Nephron progenitor cell (in vitro differentiated cells): ENCODE measurements around the gene RHAG.

ENCODE experiments used
- DNase-seq: peaks from one replicate; pipeline ENCODE4 v3.0.0; 2021
- H3K27ac Mint-ChIP-seq: 2 replicates; pipeline ENCODE4 v1.8.0; 2021; ENCODE audit warnings: mild to moderate bottlenecking, moderate library complexity, mixed read lengths
- H3K27me3 Mint-ChIP-seq: 2 replicates; pipeline ENCODE4 v1.8.0; 2021; ENCODE audit warnings: mild to moderate bottlenecking, low read depth, mixed read lengths; ENCODE audit not compliant: poor library complexity
- H3K36me3 Mint-ChIP-seq: 2 replicates; pipeline ENCODE4 v1.8.0; 2021; ENCODE audit warnings: low read depth, mixed read lengths
- H3K4me1 Mint-ChIP-seq: 2 replicates; pipeline ENCODE4 v1.8.0; 2021; ENCODE audit warnings: mixed read lengths
- H3K4me3 Mint-ChIP-seq: 2 replicates; pipeline ENCODE4 v1.8.0; 2021; ENCODE audit warnings: mild to moderate bottlenecking, moderate library complexity, mixed read lengths
- H3K9me3 Mint-ChIP-seq: 2 replicates; pipeline ENCODE4 v1.8.0; 2021; ENCODE audit warnings: mild to moderate bottlenecking, moderate library complexity, mixed read lengths
- CTCF ChIP-seq: fragments of 200-600 bp; sonication (generic); IDR thresholded peaks from 2 replicates; pipeline ENCODE4 v1.5.0; 2021; ENCODE audit warnings: antibody characterized with exemption

Gene RHAG

GRCh38 chr6:49564552-49564951, 72.1 kb downstream of the RHAG start:
- DNase-seq = no peak
- peaks cover 9% of the 10 kb centered on the region for H3K27me3 Mint-ChIP-seq
- no peaks in the 10 kb centered on the region for H3K4me1 Mint-ChIP-seq
- H3K27ac Mint-ChIP-seq = no peak overlapping the region
- H3K9me3 Mint-ChIP-seq = peaks cover 6% of the 10 kb centered on the region
- H3K36me3 Mint-ChIP-seq = no peaks in the 10 kb centered on the region
- TF ChIP-seq CTCF = no peak
- no peak overlapping the region for H3K4me3 Mint-ChIP-seq

GRCh38 chr6:49563006-49563886, 73.4 kb downstream of the RHAG start:
- no peak for TF ChIP-seq CTCF
- DNase-seq = no peak
- Mint-ChIP-seq H3K36me3 (no peaks in the 10 kb centered on the region), H3K4me1 (no peaks in the 10 kb centered on the region), H3K9me3 (peaks cover 6% of the 10 kb centered on the region), H3K27me3 (peaks cover 9% of the 10 kb centered on the region), H3K27ac (no peak overlapping the region), H3K4me3 (no peak overlapping the region)

GRCh38 chr6:49558238-49558637, 78.4 kb downstream of the RHAG start:
- Mint-ChIP-seq H3K9me3 (no peaks in the 10 kb centered on the region), H3K4me1 (peaks cover 7% of the 10 kb centered on the region), H3K27me3 (peaks cover 11% of the 10 kb centered on the region), H3K36me3 (no peaks in the 10 kb centered on the region), H3K27ac (no peak overlapping the region), H3K4me3 (no peak overlapping the region)
- no peak for DNase-seq
- TF ChIP-seq CTCF = no peak

GRCh38 chr6:49557177-49557576, 79.5 kb downstream of the RHAG start:
- Mint-ChIP-seq H3K27ac (no peak overlapping the region), H3K4me3 (no peak overlapping the region), H3K27me3 (peaks cover 19% of the 10 kb centered on the region), H3K36me3 (no peaks in the 10 kb centered on the region), H3K9me3 (no peaks in the 10 kb centered on the region), H3K4me1 (peaks cover 7% of the 10 kb centered on the region)
- TF ChIP-seq CTCF = no peak
- DNase-seq = no peak

- H3K4me3 Mint-ChIP-seq = no peak overlapping the region
- H3K4me1 Mint-ChIP-seq = peaks cover 13% of the 10 kb centered on the region
- no peaks in the 10 kb centered on the region for H3K36me3 Mint-ChIP-seq
- DNase-seq = no peak
- no peak overlapping the region for H3K27ac Mint-ChIP-seq
- peaks cover 26% of the 10 kb centered on the region for H3K27me3 Mint-ChIP-seq
- no peaks in the 10 kb centered on the region for H3K9me3 Mint-ChIP-seq
- no peak for TF ChIP-seq CTCF
These were observed 80.2 kb downstream of the RHAG start for GRCh38 chr6:49556429-49556837.

GRCh38 chr6:49555951-49556350, 80.7 kb downstream of the RHAG start:
- Mint-ChIP-seq H3K4me3 (no peak overlapping the region), H3K27me3 (peaks cover 31% of the 10 kb centered on the region), H3K27ac (no peak overlapping the region), H3K4me1 (peaks cover 18% of the 10 kb centered on the region), H3K36me3 (no peaks in the 10 kb centered on the region), H3K9me3 (no peaks in the 10 kb centered on the region)
- DNase-seq = no peak
- no peak for TF ChIP-seq CTCF
